ENCODE data around the gene DAG1. TPM values are rescaled to one million over a fixed set of nuclear protein-coding genes. Genes with fewer than 3 reads are reported as not detected.

The DAG1 gene
- total RNA-seq, 1 experiment from 2014 or later = 93.0 TPM

- no peaks in the 10 kb centered on the region for H3K9me3 ChIP-seq (ENCODE audit: control insufficient read depth, low read depth, low read length)
- H4K8ac ChIP-seq (replicated peaks; ENCODE audit: insufficient read length, low read depth, low read length) = no peak overlapping the region
- Mint-ChIP-seq H3K4me3 (peak overlapping the region; percentile 1 to 57; a peak in 4 of 5 replicates), H3K4me1 (peaks cover 47 to 51% of the 10 kb centered on the region in 2 experiments), H3K27ac (peak overlapping the region; percentile 89 to 98 (median 98)), H3K9me3 (no peaks in the 10 kb centered on the region), H3K36me3 (ENCODE audit: insufficient read depth in 1 of 3, low read depth in 3 of 3) (no peaks in the 10 kb centered on the region), H3K27me3 (ENCODE audit: low read depth) (no peaks in the 10 kb centered on the region)
- no peak overlapping the region for H3K4me2 ChIP-seq (ENCODE audit: insufficient read depth, insufficient read length, low read length)
- no peak overlapping the region for H2AK5ac ChIP-seq (ENCODE audit: insufficient read length, low read length)
- no peak overlapping the region for H2BK15ac ChIP-seq (ENCODE audit: low read depth, low read length)
- H3K14ac ChIP-seq (ENCODE audit: insufficient read depth, low read length) = peak overlapping the region; percentile 62; the same call in 1 of the 2 replicates
- no peak overlapping the region for H3K56ac ChIP-seq (ENCODE audit: insufficient read length, low read depth, low read length)
- no peak overlapping the region for H2BK5ac ChIP-seq (ENCODE audit: insufficient read length, low read length)
- no peaks in the 10 kb centered on the region for H4K20me1 ChIP-seq (ENCODE audit: control insufficient read depth, insufficient read depth, insufficient read length)
- no peak overlapping the region for H4K5ac ChIP-seq (ENCODE audit: insufficient read length, low read depth, low read length)
- H3K79me1 ChIP-seq (ENCODE audit: insufficient read depth, low read depth, low read length, poor library complexity, severe bottlenecking) = no peaks in the 10 kb centered on the region
- peak overlapping the region; percentile 65 for H3K18ac ChIP-seq (ENCODE audit: insufficient read length, low read depth, low read length)
- H3K9ac ChIP-seq (ENCODE audit: extremely low read depth, insufficient read length, low read length) = no peak overlapping the region
- no CpG with 5 or more reads among the region's 1 CpG for WGBS (ENCODE audit: extremely low coverage, insufficient read length, low lambda C conversion rate)
- no peaks in the 10 kb centered on the region for H3K27me3 ChIP-seq (ENCODE audit: insufficient read depth, low read length)
- no peak overlapping the region for H2BK120ac ChIP-seq (ENCODE audit: low read depth, low read length, poor library complexity, severe bottlenecking)
- H3T11ph ChIP-seq (ENCODE audit: low read length) = no peak overlapping the region
- H3K4me1 ChIP-seq (ENCODE audit: insufficient read depth, low read length) = peaks cover 16% of the 10 kb centered on the region
- H3K79me2 ChIP-seq (ENCODE audit: insufficient read depth, low read length) = no peaks in the 10 kb centered on the region
- H3K4ac ChIP-seq (ENCODE audit: low read depth, low read length) = no peak overlapping the region; the same call in 1 of the 2 replicates
- TF ChIP-seq, protein P1, sequence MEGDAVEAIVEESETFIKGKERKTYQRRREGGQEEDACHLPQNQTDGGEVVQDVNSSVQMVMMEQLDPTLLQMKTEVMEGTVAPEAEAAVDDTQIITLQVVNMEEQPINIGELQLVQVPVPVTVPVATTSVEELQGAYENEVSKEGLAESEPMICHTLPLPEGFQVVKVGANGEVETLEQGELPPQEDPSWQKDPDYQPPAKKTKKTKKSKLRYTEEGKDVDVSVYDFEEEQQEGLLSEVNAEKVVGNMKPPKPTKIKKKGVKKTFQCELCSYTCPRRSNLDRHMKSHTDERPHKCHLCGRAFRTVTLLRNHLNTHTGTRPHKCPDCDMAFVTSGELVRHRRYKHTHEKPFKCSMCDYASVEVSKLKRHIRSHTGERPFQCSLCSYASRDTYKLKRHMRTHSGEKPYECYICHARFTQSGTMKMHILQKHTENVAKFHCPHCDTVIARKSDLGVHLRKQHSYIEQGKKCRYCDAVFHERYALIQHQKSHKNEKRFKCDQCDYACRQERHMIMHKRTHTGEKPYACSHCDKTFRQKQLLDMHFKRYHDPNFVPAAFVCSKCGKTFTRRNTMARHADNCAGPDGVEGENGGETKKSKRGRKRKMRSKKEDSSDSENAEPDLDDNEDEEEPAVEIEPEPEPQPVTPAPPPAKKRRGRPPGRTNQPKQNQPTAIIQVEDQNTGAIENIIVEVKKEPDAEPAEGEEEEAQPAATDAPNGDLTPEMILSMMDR (conservative IDR thresholded peaks at IDR 0.05) = 0 out of 3 replicates have a peak, but pooled peaks have one; percentile 12
- no peak overlapping the region for H2BK12ac ChIP-seq (ENCODE audit: insufficient read length, low read depth, low read length)
- H3K27ac ChIP-seq (ENCODE audit: insufficient read length, low read depth, low read length) = peak overlapping the region; percentile 27
- no peak overlapping the region for H2AFZ ChIP-seq (ENCODE audit: low read length)
- no peak overlapping the region for H4K91ac ChIP-seq (ENCODE audit: insufficient read length, low read depth, low read length)
- peak overlapping the region; percentile 33 for H2BK20ac ChIP-seq (ENCODE audit: low read depth, low read length, poor library complexity, severe bottlenecking)
- H3K23me2 ChIP-seq (ENCODE audit: insufficient read length, low read depth, low read length, poor library complexity, severe bottlenecking) = no peaks in the 10 kb centered on the region
- H3K23ac ChIP-seq (ENCODE audit: insufficient read length, low read depth, low read length) = no peak overlapping the region
- peak; percentile 91 for DNase-seq
These were observed 8.5 kb upstream of the DAG1 start for GRCh38 chr3:49461443-49462171.

Data from H9 (cell line).